HG02938 (cell line): Measurements from ENCODE around the gene PRSS2.
"Not testable (repeated sequence)": the region's sequence is repeated elsewhere in the genome, so short reads cannot be mapped to it uniquely, and the experiment has no call there.

Source experiments
- ATAC-seq: cut with Tn5 transposase; IDR thresholded peaks from one replicate; pipeline ENCODE4 v1.9.1; 2021; ENCODE audit warnings: mild to moderate bottlenecking, moderate library complexity; ENCODE audit not compliant: unreplicated experiment

Gene PRSS2

DNA sequence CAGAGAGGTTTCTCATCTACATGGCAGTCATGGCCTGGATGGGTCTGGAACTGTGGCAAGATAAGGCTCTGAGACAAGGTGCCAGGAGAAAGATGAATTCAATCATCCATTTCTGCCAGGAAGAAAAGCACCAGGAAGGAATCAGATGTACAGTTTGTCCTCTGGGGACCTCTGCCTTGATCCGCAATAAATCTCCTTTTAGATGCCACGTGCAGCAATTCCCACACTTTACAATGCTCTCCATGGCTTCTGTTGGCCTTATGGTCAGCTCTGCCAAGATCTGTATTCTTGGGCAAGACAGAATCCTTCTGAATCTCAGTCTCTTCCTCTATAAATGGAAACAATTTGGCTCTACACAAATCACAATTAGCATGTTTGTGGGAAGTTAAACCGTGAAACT, 12.5 kb upstream of the PRSS2 start:
- ATAC-seq: not testable (repeated sequence)

DNA sequence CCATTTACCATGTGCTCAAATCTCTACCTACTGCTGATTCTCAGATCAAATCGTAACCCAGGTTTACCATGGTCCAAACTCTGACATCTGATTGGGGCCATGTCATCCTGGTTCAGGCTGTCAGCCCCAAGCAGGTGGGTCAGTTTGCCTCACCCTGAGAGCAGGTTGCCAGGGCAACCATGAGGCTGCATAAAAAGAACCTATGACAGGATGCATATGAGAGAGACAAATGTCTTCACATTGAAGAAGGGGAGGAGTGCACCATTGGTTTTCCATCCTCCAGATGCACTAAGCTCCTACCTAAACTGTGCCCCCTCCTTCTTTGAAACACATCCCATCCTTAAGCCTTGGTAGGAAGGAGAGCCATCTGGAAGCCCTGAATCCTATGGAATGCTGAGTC, 11.3 kb upstream of the PRSS2 start:
- no peak for ATAC-seq

DNA sequence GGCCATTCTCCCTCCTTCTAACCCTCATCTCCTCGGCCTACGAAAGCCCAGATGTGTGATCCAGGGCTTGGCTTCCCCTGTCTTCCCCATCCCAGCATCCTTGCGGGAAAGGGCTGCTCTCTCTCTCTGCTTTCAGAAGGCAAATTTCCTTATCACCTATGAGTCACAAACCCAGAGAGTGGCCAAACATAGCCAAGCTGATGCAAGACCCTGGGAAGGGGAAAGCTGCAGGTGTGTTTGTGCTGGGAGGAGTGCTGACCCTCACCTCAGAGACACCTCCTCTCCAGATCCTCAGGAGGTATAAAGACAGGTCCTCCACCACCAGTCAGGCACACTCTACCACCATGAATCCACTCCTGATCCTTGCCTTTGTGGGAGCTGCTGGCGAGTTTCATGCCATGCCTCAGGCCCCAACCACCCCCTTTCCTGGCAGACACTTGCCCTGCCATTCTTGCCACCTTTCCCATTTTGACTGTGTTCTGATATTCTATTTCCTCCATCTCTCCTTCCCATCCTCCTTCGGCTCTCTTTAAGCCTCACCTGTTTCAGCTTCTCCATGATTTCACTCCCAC, 10.6 kb upstream of the PRSS2 start:
- ATAC-seq: no peak

DNA sequence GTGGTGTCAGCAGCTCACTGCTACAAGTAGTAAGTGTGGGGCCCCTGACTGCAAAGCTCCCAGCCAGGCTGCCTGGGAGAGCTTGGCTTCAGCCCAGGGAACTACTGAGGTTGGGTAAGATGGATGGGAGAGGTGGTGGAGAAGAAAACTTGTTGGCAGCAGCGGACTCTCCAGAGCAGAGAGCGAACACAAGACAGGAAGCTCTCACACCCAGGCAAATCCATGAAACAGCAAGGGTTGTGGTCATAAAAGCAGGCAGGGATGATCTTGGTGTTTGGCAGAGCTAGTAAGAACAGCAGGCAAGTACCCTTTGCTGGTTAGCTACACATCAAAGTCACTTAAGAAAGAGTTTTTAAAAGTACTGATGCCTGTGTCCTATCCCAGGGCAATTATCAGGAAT, 9.2 kb upstream of the PRSS2 start:
- not testable (repeated sequence) for ATAC-seq

DNA sequence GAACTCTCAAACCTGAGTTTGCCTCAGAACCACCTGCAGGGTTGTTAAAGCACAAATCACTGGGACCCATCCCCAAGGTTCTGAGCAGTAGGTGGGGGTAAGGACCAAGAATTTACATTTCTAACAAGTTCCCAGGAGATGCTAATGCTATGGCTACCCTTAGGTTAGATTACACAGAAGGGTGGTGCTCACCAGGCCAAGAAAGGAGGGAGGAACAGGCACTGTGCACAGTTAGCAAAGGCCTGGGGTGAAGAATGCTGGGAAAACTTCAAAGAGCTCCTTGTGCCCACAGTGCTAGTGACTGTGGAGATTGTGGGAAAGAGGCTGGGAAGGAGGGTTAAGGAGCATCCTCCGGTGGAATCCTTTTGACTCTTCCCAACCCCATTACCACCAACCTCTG, 8.7 kb upstream of the PRSS2 start:
- ATAC-seq: no peak

DNA sequence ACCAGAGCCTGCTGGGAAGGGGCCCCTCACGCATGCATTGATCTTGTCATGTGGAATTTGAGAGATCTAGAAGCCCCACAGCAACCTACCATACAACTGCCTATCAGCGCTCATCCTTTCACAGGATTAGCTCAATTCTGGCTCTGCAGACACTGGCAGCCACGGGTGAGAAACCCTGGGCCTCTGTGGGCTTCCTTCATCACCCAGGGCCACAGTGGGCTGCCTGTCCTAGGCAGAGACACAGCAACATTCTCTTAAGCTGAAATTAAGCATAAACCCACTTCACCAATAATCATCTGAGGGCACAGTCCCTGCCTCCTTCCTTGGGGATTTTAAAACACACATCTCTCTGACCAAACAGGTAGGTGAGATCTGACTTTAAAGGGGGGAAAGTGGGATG, 3.3 kb upstream of the PRSS2 start:
- no peak for ATAC-seq

DNA sequence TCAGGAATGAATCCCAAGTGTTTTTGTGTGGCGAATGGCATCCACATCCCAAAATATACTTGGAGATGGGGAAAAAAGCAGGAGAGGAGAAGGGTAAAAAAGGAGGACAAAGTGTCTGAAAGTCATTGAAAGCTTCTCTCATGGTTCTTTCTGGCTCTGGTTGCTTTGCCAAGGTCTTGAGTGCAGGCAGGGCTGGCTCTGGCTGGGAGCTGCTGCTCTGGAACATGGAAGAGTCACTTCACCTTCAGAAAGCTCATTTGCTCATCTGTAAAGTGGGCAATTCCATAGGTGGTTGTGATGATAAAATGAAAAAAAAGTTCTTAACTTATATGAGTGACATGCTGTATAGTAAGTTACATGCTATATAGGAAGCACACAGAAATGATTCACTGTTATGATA, 2.9 kb upstream of the PRSS2 start:
- ATAC-seq: no peak

DNA sequence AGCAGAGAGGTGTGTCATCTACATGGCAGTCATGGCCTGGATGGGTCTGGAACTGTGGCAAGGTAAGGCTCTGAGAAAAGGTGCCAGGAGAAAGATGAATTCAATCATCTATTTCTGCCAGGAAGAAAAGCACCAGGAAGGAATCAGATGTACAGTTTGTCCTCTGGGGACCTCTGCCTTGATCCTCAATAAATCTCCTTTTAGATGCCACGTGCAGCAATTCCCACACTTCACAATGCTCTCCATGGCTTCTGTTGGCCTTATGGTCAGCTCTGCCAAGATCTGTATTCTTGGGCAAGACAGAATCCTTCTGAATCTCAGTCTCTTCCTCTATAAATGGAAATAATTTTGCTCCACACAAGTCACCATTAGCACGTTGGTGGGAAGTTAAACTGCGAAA, 1.9 kb upstream of the PRSS2 start:
- ATAC-seq: not testable (repeated sequence)

DNA sequence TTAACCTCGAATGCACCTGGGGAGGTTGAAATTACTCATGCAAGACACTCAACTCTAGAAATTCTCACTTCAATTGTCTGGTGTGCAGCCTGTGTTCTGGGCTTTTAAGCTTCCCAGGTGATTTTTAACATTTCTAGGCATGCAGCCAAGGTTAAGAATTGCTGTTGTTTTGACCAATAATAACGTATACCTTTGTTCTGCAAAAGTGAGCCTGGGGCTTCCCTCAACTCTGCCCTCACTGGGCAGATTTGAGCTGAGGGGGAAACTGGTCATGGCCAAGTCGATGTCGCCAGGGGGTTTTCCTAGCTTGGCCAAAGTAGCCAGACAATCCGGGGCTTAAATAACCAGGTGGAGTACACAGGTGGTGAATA, 568 bp downstream of the PRSS2 start:
- ATAC-seq: peak; percentile 77

DNA sequence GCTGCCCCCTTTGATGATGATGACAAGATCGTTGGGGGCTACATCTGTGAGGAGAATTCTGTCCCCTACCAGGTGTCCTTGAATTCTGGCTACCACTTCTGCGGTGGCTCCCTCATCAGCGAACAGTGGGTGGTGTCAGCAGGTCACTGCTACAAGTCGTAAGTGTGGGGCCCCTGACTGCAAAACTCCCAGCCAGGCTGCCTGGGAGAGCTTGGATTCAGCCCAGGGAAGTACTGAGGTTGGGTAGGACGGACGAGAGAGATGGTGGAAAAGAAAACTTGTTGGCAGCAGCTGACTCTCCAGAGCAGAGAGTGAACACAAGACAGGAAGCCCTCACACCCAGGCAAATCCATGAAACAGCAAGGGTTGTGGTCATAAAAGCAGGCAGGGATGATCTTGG, 1.3 kb downstream of the PRSS2 start:
- no peak for ATAC-seq

DNA sequence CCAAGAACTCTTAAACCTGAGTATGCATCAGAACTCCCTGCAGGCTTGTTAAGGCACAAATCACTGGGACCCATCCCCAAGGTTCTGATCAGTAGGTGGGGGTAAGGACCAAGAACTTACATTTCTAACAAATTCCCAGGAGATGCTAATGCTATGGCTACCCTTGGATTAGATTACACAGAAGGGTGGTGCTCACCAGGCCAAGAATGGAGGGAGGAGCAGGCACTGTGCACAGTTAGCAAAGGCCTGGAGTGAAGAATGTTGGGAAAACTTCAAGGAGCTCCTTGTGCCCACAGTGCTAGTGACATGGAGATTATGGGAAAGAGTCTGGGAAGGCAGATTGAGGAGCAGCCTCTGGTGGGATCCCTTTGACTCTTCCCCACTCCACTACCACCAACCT, 1.9 kb downstream of the PRSS2 start:
- ATAC-seq: no peak

DNA sequence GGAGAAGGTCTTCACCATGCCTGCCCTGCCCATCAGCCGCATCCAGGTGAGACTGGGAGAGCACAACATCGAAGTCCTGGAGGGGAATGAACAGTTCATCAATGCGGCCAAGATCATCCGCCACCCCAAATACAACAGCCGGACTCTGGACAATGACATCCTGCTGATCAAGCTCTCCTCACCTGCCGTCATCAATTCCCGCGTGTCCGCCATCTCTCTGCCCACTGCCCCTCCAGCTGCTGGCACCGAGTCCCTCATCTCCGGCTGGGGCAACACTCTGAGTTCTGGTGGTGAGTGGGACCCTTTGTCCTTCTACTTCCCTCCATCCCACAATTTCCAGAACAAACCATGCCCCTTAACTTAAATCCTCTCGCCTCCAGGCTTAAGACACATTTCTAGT, 2.5 kb downstream of the PRSS2 start:
- ATAC-seq: no peak

DNA sequence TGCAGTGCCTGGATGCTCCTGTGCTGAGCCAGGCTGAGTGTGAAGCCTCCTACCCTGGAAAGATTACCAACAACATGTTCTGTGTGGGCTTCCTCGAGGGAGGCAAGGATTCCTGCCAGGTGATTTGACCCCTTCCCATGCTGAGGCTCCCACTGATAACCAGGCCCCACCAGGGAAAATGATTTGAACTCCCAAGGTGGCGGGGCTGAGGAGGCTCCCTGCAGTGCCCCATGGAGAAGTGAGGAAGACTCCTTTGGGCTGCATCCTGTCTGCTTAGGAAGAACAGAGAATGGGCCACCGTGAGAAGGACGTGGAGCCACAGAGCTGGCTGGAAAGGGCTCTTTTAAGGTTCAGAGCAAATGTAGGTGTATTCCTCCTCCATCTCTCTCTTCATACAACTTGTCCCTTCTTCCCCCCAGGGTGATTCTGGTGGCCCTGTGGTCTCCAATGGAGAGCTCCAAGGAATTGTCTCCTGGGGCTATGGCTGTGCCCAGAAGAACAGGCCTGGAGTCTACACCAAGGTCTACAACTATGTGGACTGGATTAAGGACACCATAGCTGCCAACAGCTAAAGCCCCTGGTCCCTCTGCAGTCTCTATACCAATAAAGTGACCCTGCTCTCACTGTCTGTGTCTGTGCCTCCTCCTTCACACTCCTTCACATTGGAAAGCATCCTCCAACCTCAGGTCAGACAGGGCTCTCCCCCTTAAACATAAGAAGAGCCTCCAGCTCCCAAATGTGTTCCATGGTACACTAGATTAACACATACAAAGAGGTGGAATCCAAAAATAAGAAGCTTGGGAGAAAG, 3.4 kb downstream of the PRSS2 start:
- ATAC-seq: no peak

DNA sequence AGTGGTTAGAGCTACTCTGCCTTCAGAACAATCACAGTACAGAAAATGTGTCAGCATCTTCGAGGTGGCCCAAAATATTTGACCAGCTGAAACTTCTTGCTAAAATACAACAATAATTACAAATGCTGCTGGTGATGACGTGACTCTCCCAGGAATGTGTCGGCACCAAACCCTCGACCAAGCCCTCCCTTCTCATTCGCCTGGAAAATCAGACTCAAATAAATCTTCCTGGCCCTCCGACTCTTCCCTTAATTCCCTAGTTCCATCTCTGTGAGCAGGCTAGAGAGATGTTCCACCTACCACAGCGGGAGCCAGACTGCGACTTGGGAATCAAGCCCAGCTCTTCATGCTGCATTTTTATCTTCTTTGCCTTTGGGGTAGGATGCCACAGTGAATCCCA, 4.1 kb downstream of the PRSS2 start:
- no peak for ATAC-seq

DNA sequence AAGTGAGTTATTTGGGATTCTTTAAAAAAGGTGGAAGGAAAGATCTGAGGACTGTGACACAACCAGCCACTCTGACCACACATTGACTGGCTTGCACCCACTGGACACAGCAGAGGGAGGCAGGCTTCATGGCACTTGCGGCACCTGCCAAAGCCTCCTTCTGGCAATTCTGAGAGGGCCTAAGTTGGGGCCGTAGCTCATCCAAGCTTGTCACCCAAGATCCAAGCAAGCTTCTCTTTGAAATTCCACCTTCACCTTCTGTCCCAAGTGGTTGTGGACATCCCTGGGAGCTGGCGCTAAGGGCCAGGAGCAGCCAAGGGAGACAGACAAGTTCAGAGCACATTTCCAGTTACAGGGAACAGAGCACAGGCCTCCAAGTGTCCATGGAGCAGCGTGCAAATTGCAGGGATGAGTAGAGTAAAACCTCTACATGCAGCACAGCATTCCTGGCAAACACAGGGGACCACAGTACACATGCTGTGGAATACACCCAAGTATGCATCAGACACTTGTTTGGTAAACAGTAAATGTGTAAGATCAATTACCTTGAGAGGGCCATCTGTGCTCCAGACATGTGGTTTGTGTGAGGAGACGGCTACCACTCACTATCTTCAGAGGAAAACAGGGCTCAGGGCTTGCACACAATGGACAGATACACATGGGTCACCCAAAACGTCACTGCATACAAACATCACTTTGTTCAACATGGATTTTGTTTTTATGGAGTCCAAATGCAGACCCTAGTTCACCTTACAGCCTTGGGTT, 4.8 kb downstream of the PRSS2 start:
- not testable (repeated sequence) for ATAC-seq

DNA sequence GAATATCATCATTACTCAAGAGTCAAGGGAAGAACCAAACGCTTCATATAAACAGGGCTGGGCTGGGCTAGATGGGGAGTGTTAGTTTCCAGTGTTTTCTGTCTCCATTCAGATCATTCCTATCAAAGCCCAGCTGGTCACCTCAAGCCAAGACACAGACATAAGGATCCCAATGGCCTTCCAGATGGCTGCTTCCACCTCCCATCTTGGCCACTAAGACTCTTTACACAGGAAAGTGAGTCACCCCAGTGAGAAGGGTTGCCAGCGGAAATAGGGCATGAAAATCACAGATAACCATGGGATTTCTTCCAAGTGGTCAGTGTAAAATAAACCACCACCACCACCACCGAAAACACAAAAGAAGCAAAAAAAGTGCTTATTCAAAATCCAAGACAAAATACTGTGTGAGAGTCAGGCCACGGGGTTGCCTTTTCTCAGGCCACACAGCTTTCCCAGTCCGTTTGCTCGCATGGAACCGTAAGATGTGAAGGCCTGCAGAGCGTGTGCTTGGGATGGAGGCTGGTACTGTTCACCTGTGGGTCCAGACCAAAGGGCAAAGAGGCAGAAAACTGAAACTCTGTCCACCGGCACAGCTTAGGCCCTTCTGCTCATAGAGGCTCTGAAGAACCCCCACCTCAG, 5.6 kb downstream of the PRSS2 start:
- no peak for ATAC-seq

DNA sequence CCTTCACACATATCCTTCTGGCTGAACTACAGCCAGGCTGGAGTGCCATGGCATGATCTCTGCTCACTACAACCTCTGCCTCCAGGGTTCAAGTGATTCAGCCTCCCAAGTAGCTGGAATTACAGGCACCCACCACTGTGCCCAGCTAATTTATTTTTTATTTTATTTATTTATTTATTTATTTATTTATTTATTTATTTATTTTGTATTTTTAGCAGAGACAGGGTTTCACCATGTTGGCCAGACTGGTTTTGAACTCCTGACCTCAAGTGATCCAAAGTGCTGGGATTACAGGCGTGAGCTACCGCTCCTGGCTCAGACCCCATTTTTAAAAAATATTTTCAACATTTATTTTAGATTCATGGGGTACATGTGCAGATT, 6.1 kb downstream of the PRSS2 start:
- ATAC-seq: not testable (repeated sequence)

DNA sequence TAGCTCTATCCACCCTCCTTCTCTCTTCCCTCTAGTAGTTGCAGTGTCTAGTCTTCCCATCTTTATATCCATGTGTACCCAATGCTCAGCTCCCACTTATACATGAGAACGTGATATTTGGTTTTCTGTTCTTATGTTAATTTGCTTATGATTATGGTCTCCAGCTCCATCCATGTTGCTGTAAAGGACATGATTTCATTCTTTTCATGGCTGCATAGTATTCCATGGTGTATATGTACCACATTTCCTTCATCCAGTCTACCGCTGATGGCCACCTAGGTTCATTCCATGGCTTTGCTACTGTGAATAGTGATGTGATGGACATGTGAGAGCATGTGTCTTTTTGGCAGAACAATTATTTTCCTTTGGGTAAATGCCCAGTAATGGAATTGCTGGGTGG, 6.5 kb downstream of the PRSS2 start:
- ATAC-seq: no peak

DNA sequence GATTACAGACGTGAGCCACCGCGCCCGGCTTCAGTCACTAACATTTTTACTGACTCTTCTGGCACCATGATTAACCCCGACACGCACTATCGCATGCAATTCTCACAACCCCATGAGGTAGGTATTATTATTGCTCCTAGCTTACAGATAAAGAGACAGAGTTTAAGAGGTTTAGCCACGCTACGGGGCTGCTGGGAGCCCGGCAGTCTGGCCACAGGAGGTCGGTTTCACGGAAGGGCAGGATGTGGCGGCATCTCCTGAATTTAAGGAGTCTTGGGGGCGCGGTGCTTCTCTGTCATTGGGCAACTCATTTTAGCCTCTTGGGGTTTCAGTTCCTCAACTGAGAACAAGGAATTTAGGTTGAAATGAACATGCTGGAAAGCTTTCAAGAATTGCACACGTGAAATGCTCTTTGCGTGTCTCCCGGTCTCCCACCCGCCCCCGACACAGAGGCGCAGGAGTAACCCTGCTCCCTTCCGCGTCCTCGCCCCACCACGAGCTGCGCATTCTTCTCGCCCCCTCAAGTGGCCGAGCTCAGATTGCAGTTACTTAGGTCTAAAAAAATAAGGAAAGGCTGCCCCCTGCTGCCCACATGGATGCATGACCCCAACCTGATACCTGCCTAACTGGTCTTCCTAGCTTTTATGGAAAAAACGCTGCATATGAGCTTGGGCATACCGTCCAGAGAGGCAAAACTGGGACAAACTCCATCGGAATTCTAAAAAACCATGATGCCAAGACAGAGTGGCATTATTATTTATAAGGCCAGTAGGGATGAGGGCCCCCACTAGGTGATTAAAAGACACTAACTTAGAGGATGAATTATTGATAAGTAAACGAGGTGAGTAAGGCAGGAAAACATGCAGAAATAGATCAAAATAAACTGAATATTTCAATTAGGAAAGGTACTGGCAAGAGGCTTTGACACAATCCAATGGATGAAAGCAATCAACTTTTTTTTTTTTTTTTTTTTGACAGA, 12.4 kb downstream of the PRSS2 start:
- ATAC-seq: peak; percentile 94

DNA sequence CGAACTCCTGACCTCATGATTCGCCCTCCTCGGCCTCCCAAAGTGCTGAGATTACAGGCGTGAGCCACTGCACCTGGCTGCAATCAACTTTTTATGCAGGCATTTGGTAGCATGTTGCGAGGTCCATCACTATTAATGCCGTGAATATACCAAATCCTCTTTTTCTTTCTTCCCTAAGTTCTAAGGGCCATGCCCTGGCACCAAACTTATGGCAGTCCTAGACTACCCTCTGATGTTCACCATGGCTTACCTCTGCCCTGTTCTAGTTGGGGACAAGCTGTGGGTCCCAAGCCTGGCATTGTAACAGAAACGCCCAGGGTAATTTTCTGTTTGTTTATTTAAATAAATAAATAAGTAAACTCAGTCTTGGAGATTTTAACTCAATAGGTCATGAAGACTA, 13.3 kb downstream of the PRSS2 start:
- ATAC-seq: no peak

DNA sequence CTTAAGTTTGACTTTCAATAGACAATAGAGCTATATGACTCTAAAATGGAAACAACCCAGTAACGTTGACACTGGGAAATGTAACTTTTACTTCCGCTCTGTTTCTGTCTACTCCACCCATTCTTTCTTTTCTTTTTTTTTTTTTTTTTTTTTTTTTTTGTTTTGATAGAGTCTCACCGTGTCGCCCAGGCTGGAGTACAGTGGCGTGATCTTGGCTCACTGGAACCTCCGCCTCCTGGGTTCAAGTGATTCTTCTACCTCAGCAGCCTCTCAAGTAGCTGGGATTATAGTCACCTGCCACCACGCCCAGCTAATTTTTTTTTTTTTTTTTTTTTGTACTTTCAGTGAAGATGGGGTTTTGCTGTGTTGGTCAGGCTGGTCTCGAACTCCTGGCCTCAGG, 13.9 kb downstream of the PRSS2 start:
- no peak for ATAC-seq
